Esophagus muscularis mucosa (tissue), 4 donors: Measurements from ENCODE around the gene ST6GALNAC6. TPM values are rescaled to one million over a fixed set of nuclear protein-coding genes. Genes with fewer than 3 reads are reported as not detected.

Experiments
- DNase-seq: peaks from one replicate; pipeline ENCODE4 v3.0.0-alpha.2; 2017; ENCODE audit errors: extremely low spot score
- H3K27ac ChIP-seq, 4 donors: fragments of 200-600 bp; sonication (generic); replicated peaks in 1 of 4; 1 replicate in 3 of 4; 2 replicates in 1 of 4; pipeline ENCODE4 v1.5.1; 2016 to 2019; ENCODE audit warnings: mild to moderate bottlenecking in 1 of 4
- H3K27me3 ChIP-seq, 4 donors: fragments of 200-600 bp; sonication (generic); one replicate each; pipeline versions ENCODE4 v1.5.1 to v1.6.0; 2016 to 2019
- H3K36me3 ChIP-seq, 4 donors: fragments of 200-600 bp; sonication (generic); one replicate each; pipeline ENCODE4 v1.5.1; 2016 to 2019
- H3K4me1 ChIP-seq, 4 donors: fragments of 200-600 bp; sonication (generic); one replicate each; pipeline ENCODE4 v1.5.1; 2016 to 2019
- H3K4me3 ChIP-seq, 4 donors: fragments of 200-600 bp; sonication (generic); 1 replicate in 2 of 4; 2 replicates in 2 of 4; pipeline ENCODE4 v1.5.1; 2016 to 2019; ENCODE audit warnings: mild to moderate bottlenecking in 4 of 4, moderate library complexity in 1 of 4
- H3K9me3 ChIP-seq, 4 donors: fragments of 200-600 bp; sonication (generic); 1 replicate in 3 of 4; 2 replicates in 1 of 4; pipeline ENCODE4 v1.5.1; 2016 to 2019
- CTCF ChIP-seq, 3 experiments: fragments of 200-600 bp in 2 of 3; fragments of 450-650 bp in 1 of 3; sonication (generic) in 2 of 3; IDR thresholded peaks; one replicate each; pipeline ENCODE4 v1.5.1; 2017 to 2019; ENCODE audit warnings: antibody characterized with exemption in 3 of 3, mild to moderate bottlenecking in 2 of 3, moderate library complexity in 1 of 3
- EP300 ChIP-seq: sonication (generic); formaldehyde crosslinking; IDR thresholded peaks from one replicate; pipeline ENCODE4 v1.6.1; 2017; ENCODE audit warnings: antibody characterized with exemption
- POLR2A ChIP-seq: fragments of 450-650 bp; IDR thresholded peaks from one replicate; pipeline ENCODE4 v1.6.1; 2017; ENCODE audit warnings: antibody characterized with exemption, moderate library complexity, mild to moderate bottlenecking, low read depth
- POLR2AphosphoS5 ChIP-seq, 2 donors: sonication (generic); formaldehyde crosslinking; IDR thresholded peaks; one replicate each; pipeline ENCODE4 v1.6.1; 2017; ENCODE audit warnings: antibody characterized with exemption in 2 of 2
- WGBS: methylation state at CpG from one replicate; pipeline ENCODE4 v1.1.5; 2018; 5-methylcytosine and 5-hydroxymethylcytosine counted together
- intact Hi-C: fragments of 100-400 bp; cut with DNase I; formaldehyde crosslinking; loops from one replicate; pipeline ENCODE4 v1.15.1; 2023
- total RNA-seq, 4 donors: library from RNA; depleted of rRNA; stranded (reverse); fragments of >200 nt; gene quantifications; one replicate each; pipeline versions ENCODE4 v1.1.0 to v1.2.1, GENCODE V29; 2016

The ST6GALNAC6 gene
- total RNA-seq, 4 donors from 2014 or later, result 95.9 to 169 (median 125) TPM

- Histone ChIP-seq H3K27ac (peak overlapping the region in 1 of 4 donors; percentile 36), H3K4me1 (peaks cover 42 to 65% (median 63%) of the 10 kb centered on the region in 4 donors), H3K4me3 (no peak overlapping the region), H3K9me3 (no peaks in the 10 kb centered on the region), H3K36me3 (peaks cover 13 to 69% (median 32%) of the 10 kb centered on the region in 4 donors), H3K27me3 (no peaks in the 10 kb centered on the region)
- TF ChIP-seq POLR2AphosphoS5 (IDR thresholded peaks at IDR 0.05) (no peak), CTCF (IDR thresholded peaks at IDR 0.05) (no peak)
- DNase-seq, result no peak
- intact Hi-C loops, result no loop called here
- 86% methylated on average over 19 of the region's 24 CpGs for WGBS
Measured at GRCh38 chr9:127945338-127945737, 45.9 kb upstream of the ST6GALNAC6 start.

- Histone ChIP-seq H3K4me3 (no peak overlapping the region), H3K27ac (peak overlapping the region in 1 of 4 donors; percentile 54), H3K9me3 (no peaks in the 10 kb centered on the region), H3K4me1 (peaks cover 37 to 59% (median 57%) of the 10 kb centered on the region in 4 donors), H3K36me3 (peaks cover 13 to 70% (median 33%) of the 10 kb centered on the region in 4 donors), H3K27me3 (no peaks in the 10 kb centered on the region)
- no peak for DNase-seq
- intact Hi-C loops, result loop anchor here (5.0 kb wide), 1 partner anchor 38 kb away; the partner anchor contains the start of gene EEIG1
- TF ChIP-seq EP300, result no peak
- TF ChIP-seq CTCF (IDR thresholded peaks at IDR 0.05), result no peak
- TF ChIP-seq POLR2A, result no peak
- TF ChIP-seq POLR2AphosphoS5 (IDR thresholded peaks at IDR 0.05), result no peak
- 94% methylated on average over 15 of the region's 38 CpGs for WGBS
Measured at GRCh38 chr9:127944586-127945218, 45.3 kb upstream of the ST6GALNAC6 start.

GRCh38 chr9:127943731-127944144, 44.3 kb upstream of the ST6GALNAC6 start:
- H3K9me3 ChIP-seq, result no peaks in the 10 kb centered on the region
- H3K36me3 ChIP-seq, result peaks cover 13 to 65% (median 33%) of the 10 kb centered on the region in 4 donors
- H3K27ac ChIP-seq, result peak overlapping the region in 2 of 4 donors; percentile 38 to 54
- WGBS, result 6% methylated on average over 5 of the region's 13 CpGs
- DNase-seq, result peak; percentile 94
- no peak overlapping the region for H3K4me3 ChIP-seq
- H3K27me3 ChIP-seq, result no peaks in the 10 kb centered on the region
- peaks cover 31 to 55% (median 52%) of the 10 kb centered on the region in 4 donors for H3K4me1 ChIP-seq
- intact Hi-C loops, result loop anchor here (1.0 to 5.0 kb wide), 3 partner anchors 39 to 173 kb away; partner anchors contain the start of gene EEIG1
- TF ChIP-seq EP300 (no peak), CTCF (IDR thresholded peaks at IDR 0.05) (peak; percentile 92 to 98 (median 96)), POLR2AphosphoS5 (IDR thresholded peaks at IDR 0.05) (peak; percentile 45 to 69), POLR2A (no peak)

- 66% methylated on average over 13 of the region's 14 CpGs for WGBS
- Histone ChIP-seq H3K27me3 (no peaks in the 10 kb centered on the region), H3K27ac (peak overlapping the region in 2 of 4 donors; percentile 2 to 54), H3K36me3 (peaks cover 13 to 61% (median 33%) of the 10 kb centered on the region in 4 donors), H3K9me3 (no peaks in the 10 kb centered on the region), H3K4me1 (peaks cover 31 to 56% (median 53%) of the 10 kb centered on the region in 4 donors), H3K4me3 (no peak overlapping the region)
- intact Hi-C loops, result loop anchor here (1.0 to 5.0 kb wide), 3 partner anchors 39 to 174 kb away; partner anchors contain the start of gene EEIG1
- TF ChIP-seq POLR2AphosphoS5 (IDR thresholded peaks at IDR 0.05) (no peak), EP300 (no peak), CTCF (IDR thresholded peaks at IDR 0.05) (peak in 1 of 3 experiments; percentile 4)
- no peak for DNase-seq
Measured at GRCh38 chr9:127943011-127943662, 43.7 kb upstream of the ST6GALNAC6 start.
